ENCODE data around the gene TRIM34.
"Not testable (repeated sequence)": the region's sequence is repeated elsewhere in the genome, so short reads cannot be mapped to it uniquely, and the experiment has no call there.

The TRIM34 gene

DNA sequence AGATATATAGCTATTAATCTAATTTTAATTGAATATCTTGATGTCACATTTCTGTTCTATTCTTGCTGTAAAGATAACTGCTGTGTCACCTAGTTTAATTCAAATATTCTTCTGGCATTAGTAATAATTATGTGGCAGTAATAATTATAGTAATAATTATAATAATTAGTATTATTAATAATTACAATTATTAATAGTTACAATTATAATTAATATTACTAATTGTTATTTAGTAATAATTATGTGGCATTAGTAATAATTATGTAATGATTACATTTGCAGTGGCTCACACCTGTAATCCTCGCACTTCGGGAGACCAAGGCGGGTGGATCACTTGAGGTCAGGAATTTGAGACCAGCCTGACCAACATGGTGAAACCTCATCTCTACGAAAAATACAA is 61.6 kb downstream of the TRIM34 start:
- no peak for DNase-seq

DNA sequence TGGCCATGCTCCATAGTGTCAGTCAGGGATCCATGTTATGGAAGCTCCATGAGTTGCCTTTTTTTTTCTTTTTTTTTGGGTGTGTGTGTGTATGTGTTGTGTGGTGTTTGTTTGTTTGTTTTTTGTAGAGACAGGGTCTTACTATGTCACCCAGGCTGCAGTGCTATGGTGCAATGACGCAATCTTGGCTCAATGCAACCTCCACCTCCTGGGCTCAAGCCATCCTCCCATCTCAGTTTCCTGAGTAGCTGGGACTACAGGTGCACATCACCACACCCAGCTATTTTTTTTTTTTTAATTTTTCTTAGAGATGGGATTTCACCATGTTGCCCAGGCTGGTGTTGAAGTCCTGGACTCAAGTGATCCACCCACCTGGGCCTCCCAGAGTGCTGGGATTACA is 63.7 kb downstream of the TRIM34 start:
- DNase-seq = no peak

DNA sequence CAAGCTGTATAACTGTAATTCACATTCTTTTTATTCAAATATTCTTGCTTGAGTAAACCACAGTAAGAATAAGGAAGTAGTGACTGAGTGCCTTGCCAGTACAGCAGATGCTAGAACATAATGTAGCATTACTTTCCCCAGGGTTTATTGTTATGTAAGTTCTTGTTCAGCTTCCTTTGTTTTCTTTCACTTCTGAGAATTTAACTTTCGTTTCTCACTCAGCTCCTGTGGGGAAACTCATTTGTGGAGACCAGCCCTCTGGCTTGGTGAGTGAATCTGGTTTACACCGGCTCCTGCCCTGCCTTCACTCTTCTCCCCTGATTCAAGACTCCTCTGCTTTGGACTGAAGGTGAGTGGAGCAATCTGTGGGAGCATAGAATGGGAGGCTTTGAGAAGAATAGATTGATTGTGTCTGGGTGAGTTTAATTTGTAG is 64.8 kb downstream of the TRIM34 start, which contains the start of gene TRIM22:
TSS of gene TRIM22 (plus strand) at position 240 of the 433 bp plus-strand sequence. CDS start 6,443 bp downstream, outside the sequence.
- no peak for DNase-seq

DNA sequence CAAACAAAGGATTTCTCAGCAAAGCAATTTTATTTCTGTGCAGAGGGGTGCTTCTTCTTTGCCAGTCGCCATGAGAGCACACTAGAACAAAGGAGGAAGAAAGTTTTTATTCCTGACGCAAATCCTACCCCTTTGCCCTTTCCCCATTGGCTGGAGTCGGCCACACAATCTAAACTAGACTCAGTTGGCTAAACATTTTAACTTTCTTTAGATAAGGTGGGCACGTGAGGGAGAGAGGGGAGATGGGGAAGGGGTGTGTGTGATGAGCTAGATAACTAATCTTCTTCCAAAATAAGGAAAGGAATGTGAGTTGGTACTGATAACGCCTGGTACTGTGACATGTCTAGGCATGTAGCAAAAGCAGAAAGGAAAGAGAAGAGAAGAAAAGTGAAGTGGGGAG is 65.4 kb downstream of the TRIM34 start:
- DNase-seq = no peak

DNA sequence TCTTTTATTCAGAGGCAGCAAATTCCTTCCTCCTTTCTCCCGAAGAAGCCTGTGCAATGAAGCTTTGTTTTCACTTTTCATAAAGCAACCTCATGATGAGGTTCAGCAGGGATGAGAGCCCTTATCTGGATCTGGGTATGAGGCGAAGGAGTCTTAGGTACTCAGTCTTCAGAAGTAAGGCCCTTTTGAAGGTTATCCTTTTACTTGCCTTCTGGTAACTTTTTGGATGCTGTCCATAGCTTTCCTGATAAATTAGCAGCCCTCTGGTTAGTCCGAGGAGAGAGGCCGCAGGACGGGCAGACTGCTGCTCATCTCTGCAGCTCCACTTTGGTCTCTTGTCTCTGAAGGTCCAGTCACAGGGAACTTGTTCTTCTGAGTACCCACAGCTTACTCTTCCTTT is 65.9 kb downstream of the TRIM34 start:
- DNase-seq = no peak

DNA sequence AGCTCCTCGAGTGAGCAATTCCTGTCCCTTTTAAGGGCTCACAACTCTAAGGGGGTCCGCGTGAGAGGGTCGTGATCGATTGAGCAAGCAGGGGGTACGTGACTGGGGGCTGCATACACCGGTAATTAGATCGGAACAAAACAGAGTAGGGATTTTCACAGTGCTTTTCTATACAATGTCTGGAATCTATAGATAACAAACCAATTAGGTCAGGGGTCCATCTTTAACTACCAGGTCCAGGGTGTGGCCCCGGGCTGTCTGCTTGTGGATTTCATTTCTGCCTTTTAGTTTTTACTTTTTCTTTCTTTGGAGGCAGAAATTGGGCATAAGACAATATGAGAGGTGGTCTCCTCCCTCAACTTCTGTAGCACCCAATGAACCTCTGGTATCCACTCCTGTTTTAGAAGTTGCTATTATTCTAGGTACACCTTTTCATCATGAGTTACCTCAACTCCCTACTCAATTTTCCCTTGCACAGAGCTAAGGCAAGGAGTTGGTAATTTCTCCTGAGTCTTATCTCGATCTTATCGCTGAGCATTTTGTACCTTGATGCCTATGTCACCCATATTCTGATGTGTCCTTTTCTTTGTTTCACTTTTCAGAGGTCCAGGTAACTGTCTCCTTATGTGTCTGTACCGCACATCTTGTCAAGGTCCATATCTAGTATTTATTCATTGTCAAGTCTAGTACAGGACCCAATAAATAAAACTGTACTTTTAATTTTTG is 66.6 kb downstream of the TRIM34 start:
- DNase-seq = not testable (repeated sequence)

DNA sequence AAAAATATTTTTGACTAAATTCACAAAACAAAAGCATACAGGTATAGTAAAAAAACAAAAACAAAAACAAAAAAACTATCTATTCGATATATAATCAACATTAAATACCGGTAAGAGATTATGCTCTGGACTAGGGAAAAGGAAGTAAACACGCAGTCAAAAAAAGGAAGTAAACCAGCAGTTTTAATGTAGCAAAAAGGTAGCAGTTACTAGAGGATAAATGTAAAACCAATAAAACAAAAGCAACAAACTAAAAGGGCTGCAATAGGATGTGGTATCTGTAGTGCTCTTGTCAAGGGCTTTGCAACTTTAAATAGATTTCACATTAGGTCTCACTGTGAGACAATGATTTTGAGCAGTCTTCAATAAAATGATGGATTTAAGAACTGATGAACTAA is 67.2 kb downstream of the TRIM34 start:
- DNase-seq = no peak

Data from T-helper 9 cell (primary cell).